Colonic mucosa (tissue), 4 donors: ENCODE data around the gene C19orf25. TPM values are rescaled to one million over a fixed set of nuclear protein-coding genes. Genes with fewer than 3 reads are reported as not detected.

ENCODE experiments used
- DNase-seq: peaks from one replicate; pipeline ENCODE4 v3.0.0-alpha.2; 2020
- H3K27ac ChIP-seq: fragments of 200-600 bp; one replicate; pipeline ENCODE4 v1.8.0; 2021
- H3K27me3 ChIP-seq: fragments of 200-600 bp; one replicate; pipeline ENCODE4 v1.8.0; 2021
- H3K36me3 ChIP-seq: fragments of 200-600 bp; one replicate; pipeline ENCODE4 v1.8.0; 2021
- H3K4me1 ChIP-seq: fragments of 200-600 bp; one replicate; pipeline ENCODE4 v1.8.0; 2021; ENCODE audit warnings: mild to moderate bottlenecking
- H3K4me3 ChIP-seq: fragments of 200-600 bp; one replicate; pipeline ENCODE4 v1.8.0; 2021
- H3K9ac ChIP-seq, 2 donors: one replicate each; pipeline ENCODE4 v1.7.0; 2013; ENCODE audit warnings: control low read depth in 2 of 2, low read depth in 2 of 2, low read length in 2 of 2
- H3K9me3 ChIP-seq: fragments of 200-600 bp; one replicate; pipeline ENCODE4 v1.8.0; 2021
- intact Hi-C: fragments of 100-400 bp; cut with DNase I; formaldehyde crosslinking; loops from one replicate; pipeline ENCODE4 v1.14.1; 2022
- total RNA-seq, 2 donors: library from RNA; stranded (reverse); fragmentation: NEBNext Ultra II Directional in 1 of 2; extraction: Animal tissue kit (Norgen Biotek cat#: 25700) in 1 of 2; gene quantifications; one replicate each; pipeline ENCODE4 v1.2.1, GENCODE V29; 2021
- TF ChIP-seq, protein P1 (sequence below): fragments of 200-600 bp; IDR thresholded peaks from one replicate; pipeline ENCODE4 v1.8.0; 2022; ENCODE audit warnings: antibody characterized with exemption, mild to moderate bottlenecking
- donor health status: healthy.
- donor health status: DM: no; HTN: no; CAD: no.
- donor health status: DM: no; HTN: no; CAD: no.

C19orf25 gene
- total RNA-seq, 2 donors from 2014 or later: 27.3 to 46.9 TPM

- H3K4me3 ChIP-seq: no peak overlapping the region
- no peak overlapping the region for H3K9ac ChIP-seq
- H3K27me3 ChIP-seq: no peaks in the 10 kb centered on the region
- intact Hi-C loops: no loop called here
- peaks cover 5% of the 10 kb centered on the region for H3K4me1 ChIP-seq
- H3K27ac ChIP-seq: no peak overlapping the region
- TF ChIP-seq, protein P1, sequence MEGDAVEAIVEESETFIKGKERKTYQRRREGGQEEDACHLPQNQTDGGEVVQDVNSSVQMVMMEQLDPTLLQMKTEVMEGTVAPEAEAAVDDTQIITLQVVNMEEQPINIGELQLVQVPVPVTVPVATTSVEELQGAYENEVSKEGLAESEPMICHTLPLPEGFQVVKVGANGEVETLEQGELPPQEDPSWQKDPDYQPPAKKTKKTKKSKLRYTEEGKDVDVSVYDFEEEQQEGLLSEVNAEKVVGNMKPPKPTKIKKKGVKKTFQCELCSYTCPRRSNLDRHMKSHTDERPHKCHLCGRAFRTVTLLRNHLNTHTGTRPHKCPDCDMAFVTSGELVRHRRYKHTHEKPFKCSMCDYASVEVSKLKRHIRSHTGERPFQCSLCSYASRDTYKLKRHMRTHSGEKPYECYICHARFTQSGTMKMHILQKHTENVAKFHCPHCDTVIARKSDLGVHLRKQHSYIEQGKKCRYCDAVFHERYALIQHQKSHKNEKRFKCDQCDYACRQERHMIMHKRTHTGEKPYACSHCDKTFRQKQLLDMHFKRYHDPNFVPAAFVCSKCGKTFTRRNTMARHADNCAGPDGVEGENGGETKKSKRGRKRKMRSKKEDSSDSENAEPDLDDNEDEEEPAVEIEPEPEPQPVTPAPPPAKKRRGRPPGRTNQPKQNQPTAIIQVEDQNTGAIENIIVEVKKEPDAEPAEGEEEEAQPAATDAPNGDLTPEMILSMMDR: no peak
- no peaks in the 10 kb centered on the region for H3K36me3 ChIP-seq
- no peaks in the 10 kb centered on the region for H3K9me3 ChIP-seq
- DNase-seq: no peak
These were observed 17.0 kb upstream of the C19orf25 start for GRCh38 chr19:1495799-1496713.

DNA sequence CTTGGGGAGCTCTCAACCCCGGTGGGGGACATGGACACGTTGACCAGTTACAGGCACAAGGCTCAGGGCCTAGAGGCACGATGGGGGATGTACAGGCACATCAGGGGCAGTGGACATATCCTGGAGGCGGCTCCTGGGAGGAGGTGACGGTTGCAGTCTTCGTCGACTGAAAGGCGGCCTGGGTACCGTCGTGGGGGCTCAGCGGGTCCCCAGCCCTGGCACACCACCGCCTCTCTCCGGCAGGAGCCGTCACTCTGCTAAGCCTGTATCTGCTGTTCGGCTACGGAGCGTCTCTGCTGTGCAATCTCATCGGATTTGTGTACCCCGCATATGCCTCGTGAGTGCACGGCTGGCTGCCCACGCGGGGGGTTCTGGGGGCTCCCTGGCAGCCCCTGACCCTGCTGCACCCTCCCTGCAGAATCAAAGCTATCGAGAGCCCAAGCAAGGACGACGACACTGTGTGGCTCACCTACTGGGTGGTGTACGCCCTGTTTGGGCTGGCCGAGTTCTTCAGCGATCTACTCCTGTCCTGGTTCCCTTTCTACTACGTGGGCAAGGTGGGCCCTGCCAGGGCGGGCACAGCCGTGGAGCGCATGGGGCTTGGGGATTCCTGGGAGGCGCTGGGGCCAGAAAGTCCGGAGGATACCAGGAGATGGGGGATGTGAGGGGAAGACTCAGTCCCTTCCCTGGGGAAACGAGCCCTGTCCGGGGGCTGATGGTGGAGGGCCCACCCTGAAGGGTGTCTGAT, 16.2 kb upstream of the C19orf25 start:
- Histone ChIP-seq H3K27ac (no peak overlapping the region), H3K9ac (no peak overlapping the region), H3K4me1 (peaks cover 5% of the 10 kb centered on the region), H3K4me3 (no peak overlapping the region), H3K9me3 (no peaks in the 10 kb centered on the region), H3K27me3 (no peaks in the 10 kb centered on the region), H3K36me3 (no peaks in the 10 kb centered on the region)
- no peak for DNase-seq
- intact Hi-C loops: no loop called here
- TF ChIP-seq, protein P1: no peak

GRCh38 chr19:1494115-1494815, 15.2 kb upstream of the C19orf25 start:
- TF ChIP-seq, protein P1: no peak
- no peak overlapping the region for H3K4me3 ChIP-seq
- no peaks in the 10 kb centered on the region for H3K9me3 ChIP-seq
- H3K9ac ChIP-seq: no peak overlapping the region
- DNase-seq: no peak
- H3K4me1 ChIP-seq: peaks cover 9% of the 10 kb centered on the region
- intact Hi-C loops: no loop called here
- H3K27me3 ChIP-seq: no peaks in the 10 kb centered on the region
- H3K36me3 ChIP-seq: no peaks in the 10 kb centered on the region
- H3K27ac ChIP-seq: no peak overlapping the region

DNA sequence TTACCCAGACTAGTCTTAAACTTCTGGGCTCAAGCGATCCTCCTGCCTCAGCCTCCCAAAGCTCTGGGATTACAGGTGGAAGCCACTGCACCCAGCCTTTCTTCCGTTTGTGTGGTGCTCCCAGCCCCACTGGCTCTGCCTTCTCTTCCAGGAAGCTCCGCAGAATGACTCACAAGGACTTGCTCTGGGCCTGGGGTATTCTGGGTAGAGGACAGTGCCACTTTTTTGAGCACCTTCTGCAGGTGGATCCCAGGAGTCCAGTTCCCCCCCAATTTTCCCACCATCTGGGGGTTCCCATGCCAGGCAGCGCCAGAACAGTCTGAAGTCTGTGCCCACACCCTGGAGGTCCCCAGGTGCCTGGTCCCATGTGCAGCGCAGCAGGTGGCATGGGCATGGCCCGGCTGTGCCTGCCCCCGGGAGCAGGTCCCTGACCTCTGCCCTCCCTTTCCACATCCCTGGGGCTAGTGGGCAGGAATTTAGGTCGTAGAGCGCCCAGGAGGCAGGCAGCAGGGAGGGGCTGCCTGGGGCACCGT, 13.5 kb upstream of the C19orf25 start:
- Histone ChIP-seq H3K27ac (no peak overlapping the region), H3K9ac (no peak overlapping the region), H3K9me3 (no peaks in the 10 kb centered on the region), H3K27me3 (no peaks in the 10 kb centered on the region), H3K4me1 (peaks cover 9% of the 10 kb centered on the region), H3K36me3 (no peaks in the 10 kb centered on the region), H3K4me3 (no peak overlapping the region)
- intact Hi-C loops: no loop called here
- TF ChIP-seq, protein P1: no peak
- no peak for DNase-seq

- Histone ChIP-seq H3K27me3 (no peaks in the 10 kb centered on the region), H3K9me3 (no peaks in the 10 kb centered on the region), H3K27ac (no peak overlapping the region), H3K4me1 (peaks cover 9% of the 10 kb centered on the region), H3K36me3 (no peaks in the 10 kb centered on the region), H3K4me3 (no peak overlapping the region), H3K9ac (peak overlapping the region in 1 of 2 donors; percentile 46)
- intact Hi-C loops: no loop called here
- TF ChIP-seq, protein P1: no peak
- no peak for DNase-seq
These were observed 12.8 kb upstream of the C19orf25 start for GRCh38 chr19:1491849-1492170.
